Astrocyte (in vitro differentiated cells and primary cell): ENCODE measurements around the gene ATP11A.

ENCODE experiments used
- EZH2 ChIP-seq: IDR thresholded peaks from 2 replicates; pipeline ENCODE4 v1.6.1; 2012; ENCODE audit warnings: mild to moderate bottlenecking, low read length, inconsistent platforms; ENCODE audit not compliant: insufficient read depth
- TF ChIP-seq, protein P1 (sequence below): IDR thresholded peaks from 2 replicates; pipeline ENCODE4 v1.5.1; 2011; ENCODE audit warnings: low read depth, mild to moderate bottlenecking, inconsistent platforms, low read length, moderate library complexity; ENCODE audit not compliant: insufficient read depth

DNA sequence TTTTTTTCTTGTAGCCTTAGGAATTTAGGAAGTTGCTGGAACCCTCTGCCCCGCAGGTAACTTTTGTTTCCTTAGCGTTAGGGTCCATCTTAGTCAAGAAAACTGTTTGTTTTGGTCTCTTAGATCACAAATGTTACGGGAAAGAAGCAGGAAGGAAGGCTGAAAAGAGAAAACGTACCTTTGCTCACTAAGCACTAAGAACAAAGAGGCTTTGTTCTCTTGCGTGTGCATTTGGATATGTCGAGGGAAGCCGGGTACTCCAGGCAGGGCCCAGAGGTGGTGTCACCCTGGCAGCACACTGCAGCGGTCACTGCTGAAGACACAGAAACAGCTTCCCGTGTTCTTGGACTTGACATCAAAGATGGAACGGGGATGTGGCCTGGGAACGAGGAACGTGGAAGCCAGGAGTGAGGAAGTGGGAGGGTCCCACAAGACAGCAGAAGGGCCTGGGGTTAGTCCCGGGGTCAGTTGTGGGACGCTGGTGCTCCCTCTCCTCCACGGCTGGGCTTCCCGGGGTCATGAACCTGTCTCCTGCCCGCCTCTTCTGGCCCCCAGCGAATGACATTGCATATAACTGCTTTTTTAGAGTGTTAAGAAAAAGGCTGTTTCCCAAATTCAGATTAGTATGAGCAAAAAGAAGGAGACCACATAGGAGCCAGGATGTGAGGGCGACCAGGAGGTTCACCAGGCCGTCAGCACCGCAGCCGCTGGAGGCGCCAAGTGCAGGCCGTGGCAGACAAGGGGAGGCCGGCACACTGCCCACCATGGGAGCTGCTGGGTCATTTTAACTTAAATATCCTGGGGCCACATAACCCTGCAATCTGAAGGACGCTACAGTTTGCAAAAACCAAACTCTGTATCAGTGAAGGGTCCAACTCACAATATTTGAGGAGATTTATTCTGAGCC, 31.6 kb downstream of the ATP11A start:
- TF ChIP-seq, protein P1, sequence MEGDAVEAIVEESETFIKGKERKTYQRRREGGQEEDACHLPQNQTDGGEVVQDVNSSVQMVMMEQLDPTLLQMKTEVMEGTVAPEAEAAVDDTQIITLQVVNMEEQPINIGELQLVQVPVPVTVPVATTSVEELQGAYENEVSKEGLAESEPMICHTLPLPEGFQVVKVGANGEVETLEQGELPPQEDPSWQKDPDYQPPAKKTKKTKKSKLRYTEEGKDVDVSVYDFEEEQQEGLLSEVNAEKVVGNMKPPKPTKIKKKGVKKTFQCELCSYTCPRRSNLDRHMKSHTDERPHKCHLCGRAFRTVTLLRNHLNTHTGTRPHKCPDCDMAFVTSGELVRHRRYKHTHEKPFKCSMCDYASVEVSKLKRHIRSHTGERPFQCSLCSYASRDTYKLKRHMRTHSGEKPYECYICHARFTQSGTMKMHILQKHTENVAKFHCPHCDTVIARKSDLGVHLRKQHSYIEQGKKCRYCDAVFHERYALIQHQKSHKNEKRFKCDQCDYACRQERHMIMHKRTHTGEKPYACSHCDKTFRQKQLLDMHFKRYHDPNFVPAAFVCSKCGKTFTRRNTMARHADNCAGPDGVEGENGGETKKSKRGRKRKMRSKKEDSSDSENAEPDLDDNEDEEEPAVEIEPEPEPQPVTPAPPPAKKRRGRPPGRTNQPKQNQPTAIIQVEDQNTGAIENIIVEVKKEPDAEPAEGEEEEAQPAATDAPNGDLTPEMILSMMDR, result no peak
- TF ChIP-seq EZH2, result no peak
